HepG2 (cell line): ENCODE data around the gene SLC44A4. TPM values are rescaled to one million over a fixed set of nuclear protein-coding genes. Genes with fewer than 3 reads are reported as not detected.

Experiments
- ATAC-seq: fragments of 200-7000 bp; cut with Tn5 transposase; 3 replicates; pipeline ENCODE4 v1.9.1; 2020; ENCODE audit warnings: mild to moderate bottlenecking, moderate library complexity
- BruUV-seq: library from RNA; stranded (reverse); fragments of 400-500 nt; replicated peaks from 2 replicates; lab custom pipeline; 2021; lab: Mats Ljungman, UMichigan
- CTCF ChIA-PET: fragments of 300-600 bp; formaldehyde crosslinking; extraction: SDS; loops from one replicate; lab custom pipeline; 2021; ENCODE audit warnings: low total read pairs, inconsistent platforms, low intra/inter-chr PET ratio; lab: Yijun Ruan, JAX
- POLR2A ChIA-PET: fragments of 350-600 bp; sonication (Branson Sonifier 250); formaldehyde crosslinking; loops from one replicate; lab custom pipeline; 2020; ENCODE audit warnings: antibody characterized with exemption, inconsistent platforms; lab: Yijun Ruan, JAX
- DNase-seq: peaks from one replicate; pipeline ENCODE4 v3.0.0-alpha.2; 2015; ENCODE audit warnings: low spot score
- FAIRE-seq: peaks from 3 replicates; lab custom pipeline; 2011; peaks lifted over from hg19 to GRCh38; lab: Jason Lieb, UNC
- H2AFZ ChIP-seq: one replicate; pipeline ENCODE4 v1.6.1; 2011; ENCODE audit warnings: low read length, inconsistent platforms
- H3K27ac ChIP-seq: fragments of 300-600 bp; 3 replicates; pipeline ENCODE4 v1.8.0; 2011; ENCODE audit warnings: mixed run types, mild to moderate bottlenecking, mixed read lengths, low read length, inconsistent platforms; ENCODE audit not compliant: insufficient read depth; ENCODE audit errors: extremely low read length
- H3K27me3 ChIP-seq, 2 experiments: fragments of 200-600 bp in 1 of 2; 2 replicates in 1 of 2; 3 replicates in 1 of 2; pipeline versions ENCODE4 v1.6.0 to v1.8.0; 2011; ENCODE audit warnings: low read length in 2 of 2, mild to moderate bottlenecking in 2 of 2, moderate library complexity in 2 of 2, inconsistent platforms in 1 of 2; ENCODE audit not compliant: insufficient read depth in 2 of 2, control insufficient read depth in 1 of 2
- H3K36me3 ChIP-seq, 2 experiments: fragments of 200-600 bp in 1 of 2; replicated peaks in 1 of 2; 2 replicates in 1 of 2; 3 replicates in 1 of 2; pipeline versions ENCODE4 v1.5.1 to v1.8.0; 2011; ENCODE audit warnings: low read length in 2 of 2, inconsistent platforms in 1 of 2; ENCODE audit not compliant: insufficient read depth in 2 of 2, control insufficient read depth in 1 of 2
- H3K4me1 ChIP-seq: 2 replicates; pipeline ENCODE4 v1.5.1; 2012; ENCODE audit warnings: low read length, inconsistent platforms; ENCODE audit not compliant: insufficient read depth
- H3K4me2 ChIP-seq: 2 replicates; pipeline ENCODE4 v1.6.0; 2011; ENCODE audit warnings: low read depth, low read length, inconsistent platforms
- H3K4me3 ChIP-seq, 3 experiments: fragments of 200-600 bp in 1 of 3; sonication (generic), shearing (Covaris generic) in 1 of 3; replicated peaks in 1 of 3; 2 replicates each; pipeline ENCODE4 v1.5.1; 2011 to 2016; ENCODE audit warnings: low read length in 3 of 3, inconsistent platforms in 2 of 3, low read depth in 2 of 3, mild to moderate bottlenecking in 2 of 3, control low read depth in 1 of 3, mixed read lengths in 1 of 3; ENCODE audit not compliant: insufficient read depth in 1 of 3
- H3K79me2 ChIP-seq: one replicate; pipeline ENCODE4 v1.6.1; 2011; ENCODE audit warnings: low read length, inconsistent platforms; ENCODE audit not compliant: insufficient read depth
- H3K9ac ChIP-seq: 2 replicates; pipeline ENCODE4 v1.6.0; 2011; ENCODE audit warnings: mild to moderate bottlenecking, low read depth, low read length, inconsistent platforms; ENCODE audit not compliant: insufficient read depth
- H3K9me3 ChIP-seq: 2 replicates; pipeline ENCODE4 v1.5.1; 2012; ENCODE audit warnings: mild to moderate bottlenecking, low read length
- H4K20me1 ChIP-seq: 2 replicates; pipeline ENCODE4 v1.6.0; 2011; ENCODE audit warnings: inconsistent platforms, mild to moderate bottlenecking, low read length, moderate library complexity; ENCODE audit not compliant: insufficient read depth
- CHD4 ChIP-seq: fragments of 200-600 bp; sonication (generic); IDR thresholded peaks from 2 replicates; pipeline ENCODE4 v1.7.0; 2017; ENCODE audit warnings: mild to moderate bottlenecking, low read length, borderline replicate concordance
- GABPA ChIP-seq, 2 experiments: IDR thresholded peaks; 2 replicates each; pipeline ENCODE4 v1.6.1; 2011 to 2016; ENCODE audit warnings: low read depth in 2 of 2, low read length in 1 of 2, missing biosample characterization in 1 of 2, missing genetic modification characterization in 1 of 2
- KDM5A ChIP-seq: fragments of 200-600 bp; sonication (generic); IDR thresholded peaks from 2 replicates; pipeline ENCODE4 v1.7.0; 2018; ENCODE audit warnings: antibody characterized with exemption, mild to moderate bottlenecking, low read length, borderline replicate concordance
- SALL1 ChIP-seq: sonication (generic); formaldehyde crosslinking; IDR thresholded peaks from 2 replicates; pipeline ENCODE4 v1.8.0; 2022; ENCODE audit warnings: mild to moderate bottlenecking, missing genetic modification reagents
- SMC3 ChIP-seq: IDR thresholded peaks from 2 replicates; pipeline ENCODE4 v1.6.1; 2011; ENCODE audit warnings: low read length, improper control_type of control experiment
- ZNF225 ChIP-seq: sonication (generic); formaldehyde crosslinking; IDR thresholded peaks from 2 replicates; pipeline ENCODE4 v1.4.0; 2020; ENCODE audit warnings: mild to moderate bottlenecking, missing genetic modification reagents
- ZNF337 ChIP-seq: sonication (generic); formaldehyde crosslinking; IDR thresholded peaks from 2 replicates; pipeline ENCODE4 v1.5.1; 2020; ENCODE audit warnings: missing genetic modification reagents, low read depth, mild to moderate bottlenecking, borderline replicate concordance
- ZNF354B ChIP-seq: sonication (generic); formaldehyde crosslinking; IDR thresholded peaks from 2 replicates; pipeline ENCODE4 v1.8.0; 2022; ENCODE audit warnings: mild to moderate bottlenecking, missing genetic modification reagents
- ZNF362 ChIP-seq: sonication (generic); formaldehyde crosslinking; IDR thresholded peaks from 2 replicates; pipeline ENCODE4 v1.4.0; 2020; ENCODE audit warnings: missing genetic modification reagents, mild to moderate bottlenecking, borderline replicate concordance
- ZNF441 ChIP-seq: sonication (generic); formaldehyde crosslinking; IDR thresholded peaks from 2 replicates; pipeline ENCODE4 v1.7.0; 2021; ENCODE audit warnings: missing genetic modification reagents, borderline replicate concordance
- ZNF512 ChIP-seq: sonication (generic); formaldehyde crosslinking; IDR thresholded peaks from 2 replicates; pipeline ENCODE4 v1.4.0; 2020; ENCODE audit warnings: mild to moderate bottlenecking, missing genetic modification reagents
- WGBS: methylation state at CpG from one replicate; pipeline ENCODE4 v1.1.6; 2017; ENCODE audit warnings: low lambda C conversion rate; 5-methylcytosine and 5-hydroxymethylcytosine counted together
- in situ Hi-C: cut with HindIII; loops from 2 replicates; pipeline ENCODE4 v1.10.0; 2017; ENCODE audit warnings: low pct_unique_long_range_greater_than_20kb; ENCODE audit not compliant: extremely low pct_ligation_motif_present
- intact Hi-C: fragments of 100-400 bp; cut with micrococcal nuclease; formaldehyde crosslinking; loops from one replicate; pipeline ENCODE4 v1.10.0; 2022; ENCODE audit not compliant: unreplicated experiment
- polyA plus RNA-seq, 8 experiments: library from polyadenylated mRNA; depleted of rRNA in 3 of 8; stranded (reverse) in 7 of 8; unstranded in 1 of 8; fragments of >200 nt; fragmentation: Illumina TruSeq in 4 of 8; extraction: Trizol in 4 of 8; gene quantifications; 2 replicates each; pipeline versions ENCODE4 v1.2.1 to v1.2.3, GENCODE V29; 2011 to 2016; ENCODE audit warnings: low read depth in 4 of 8, missing spikeins in 1 of 8, mixed read lengths in 1 of 8; ENCODE audit not compliant: insufficient read depth in 1 of 8
- total RNA-seq, 5 experiments: library from RNA; depleted of rRNA; stranded (reverse); fragments of >200 nt; fragmentation: Illumina TruSeq; extraction: Trizol; gene quantifications; 2 replicates each; pipeline ENCODE4 v1.2.3, GENCODE V29; 2016; ENCODE audit warnings: low read depth in 1 of 5
- TF ChIP-seq, protein P1 (sequence below): sonication (generic); formaldehyde crosslinking; IDR thresholded peaks from 2 replicates; pipeline ENCODE4 v1.4.0; 2020; ENCODE audit warnings: low read depth, missing genetic modification reagents

SLC44A4 gene
- total and polyA plus RNA-seq, 2 of the 13 experiments (the other 11 are each of a cell fraction or from before 2014, with no cell fraction given) = 3.5 to 5.9 TPM

DNA sequence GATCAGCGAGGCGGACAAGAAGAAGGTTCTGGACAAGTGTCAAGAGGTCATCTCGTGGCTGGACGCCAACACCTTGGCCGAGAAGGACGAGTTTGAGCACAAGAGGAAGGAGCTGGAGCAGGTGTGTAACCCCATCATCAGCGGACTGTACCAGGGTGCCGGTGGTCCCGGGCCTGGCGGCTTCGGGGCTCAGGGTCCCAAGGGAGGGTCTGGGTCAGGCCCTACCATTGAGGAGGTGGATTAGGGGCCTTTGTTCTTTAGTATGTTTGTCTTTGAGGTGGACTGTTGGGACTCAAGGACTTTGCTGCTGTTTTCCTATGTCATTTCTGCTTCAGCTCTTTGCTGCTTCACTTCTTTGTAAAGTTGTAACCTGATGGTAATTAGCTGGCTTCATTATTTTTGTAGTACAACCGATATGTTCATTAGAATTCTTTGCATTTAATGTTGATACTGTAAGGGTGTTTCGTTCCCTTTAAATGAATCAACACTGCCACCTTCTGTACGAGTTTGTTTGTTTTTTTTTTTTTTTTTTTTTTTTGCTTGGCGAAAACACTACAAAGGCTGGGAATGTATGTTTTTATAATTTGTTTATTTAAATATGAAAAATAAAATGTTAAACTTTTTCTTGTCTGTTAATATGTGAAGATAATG, 49.0 kb downstream of the SLC44A4 start (continued):
- TF ChIP-seq CHD4 (0 out of 2 replicates have a peak, but pooled peaks have one; percentile 14), ZNF441 (no peak), ZNF362 (CRISPR knock-in tag) (peak; percentile 91), GABPA (IDR thresholded peaks at IDR 0.05; ENCODE audit: low read depth, low read length) (no peak), GABPA (CRISPR knock-in tag; IDR thresholded peaks at IDR 0.05; ENCODE audit: low read depth) (peak; percentile 4; the same call in 1 of the 2 replicates), SMC3 (peak; percentile 52; the same call in 1 of the 2 replicates), KDM5A (peak; percentile 84; the same call in 1 of the 2 replicates)

DNA sequence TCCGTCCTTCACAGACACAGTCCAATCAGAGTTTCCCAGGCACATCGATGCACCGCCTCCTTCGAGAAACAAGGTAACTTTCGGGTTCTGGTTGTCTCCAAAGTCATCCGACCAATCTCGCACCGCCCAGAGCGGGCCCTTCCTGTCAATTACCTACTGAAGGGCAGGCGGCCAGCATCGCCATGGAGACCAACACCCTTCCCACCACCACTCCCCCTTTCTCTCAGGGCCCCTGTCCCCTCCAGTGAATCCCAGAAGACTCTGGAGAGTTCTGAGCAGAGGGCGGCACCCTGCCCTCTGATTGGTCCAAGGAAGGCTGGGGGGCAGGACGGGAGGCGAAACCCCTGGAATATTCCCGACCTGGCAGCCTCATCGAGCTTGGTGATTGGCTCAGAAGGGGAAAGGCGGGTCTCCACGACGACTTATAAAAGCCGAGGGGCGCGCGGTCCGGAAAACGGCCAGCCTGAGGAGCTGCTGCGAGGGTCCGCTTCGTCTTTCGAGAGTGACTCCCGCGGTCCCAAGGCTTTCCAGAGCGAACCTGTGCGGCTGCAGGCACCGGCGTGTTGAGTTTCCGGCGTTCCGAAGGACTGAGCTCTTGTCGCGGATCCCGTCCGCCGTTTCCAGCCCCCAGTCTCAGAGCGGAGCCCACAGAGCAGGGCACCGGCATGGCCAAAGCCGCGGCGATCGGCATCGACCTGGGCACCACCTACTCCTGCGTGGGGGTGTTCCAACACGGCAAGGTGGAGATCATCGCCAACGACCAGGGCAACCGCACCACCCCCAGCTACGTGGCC, 51.3 kb downstream of the SLC44A4 start, which contains the start of gene HSPA1B:
Gene HSPA1B, plus strand, starts transcription at position 453 of the 794 bp plus-strand sequence. Its CDS starts 213 bp downstream, at position 666.
- POLR2A ChIA-PET = interaction anchor here (0.6 to 3.4 kb wide), 57 partner anchors 9 to 1144 kb away, joined by 3 to 107 read pairs (median 5); partner anchors contain the start of genes ABHD16A, APOM, ATF6B and BAG6
- peak; percentile 94 for FAIRE-seq
- in situ Hi-C loops (no loop called here), intact Hi-C loops (no loop called here)
- no TSS peak for BruUV-seq
- CTCF ChIA-PET = no interaction called here
- H3K27me3 ChIP-seq = no peaks in the 10 kb centered on the region; a peak in 1 of 5 replicates
- WGBS = 0% methylated on average over 34 of the region's 56 CpGs
- H3K27ac ChIP-seq = peak within 1 kb of the TSS; percentile 68
- no peaks in the 10 kb centered on the region for H3K9me3 ChIP-seq
- peak within 1 kb of the TSS; percentile 59 to 91 (median 86) for H3K4me3 ChIP-seq
- H3K36me3 ChIP-seq = no peaks in the 10 kb centered on the region
- H3K4me1 ChIP-seq = peaks cover 44% of the 10 kb centered on the region
- H3K79me2 ChIP-seq = peaks cover 30% of the 10 kb centered on the region
- H2AFZ ChIP-seq = peak within 1 kb of the TSS; percentile 8
- H3K4me2 ChIP-seq = peak within 1 kb of the TSS; percentile 81
- peak; percentile 89 for ATAC-seq
- H3K9ac ChIP-seq = peak within 1 kb of the TSS; percentile 74
- H4K20me1 ChIP-seq = peaks cover 4% of the 10 kb centered on the region
- peak; percentile 100 for DNase-seq
- TF ChIP-seq, protein P1, sequence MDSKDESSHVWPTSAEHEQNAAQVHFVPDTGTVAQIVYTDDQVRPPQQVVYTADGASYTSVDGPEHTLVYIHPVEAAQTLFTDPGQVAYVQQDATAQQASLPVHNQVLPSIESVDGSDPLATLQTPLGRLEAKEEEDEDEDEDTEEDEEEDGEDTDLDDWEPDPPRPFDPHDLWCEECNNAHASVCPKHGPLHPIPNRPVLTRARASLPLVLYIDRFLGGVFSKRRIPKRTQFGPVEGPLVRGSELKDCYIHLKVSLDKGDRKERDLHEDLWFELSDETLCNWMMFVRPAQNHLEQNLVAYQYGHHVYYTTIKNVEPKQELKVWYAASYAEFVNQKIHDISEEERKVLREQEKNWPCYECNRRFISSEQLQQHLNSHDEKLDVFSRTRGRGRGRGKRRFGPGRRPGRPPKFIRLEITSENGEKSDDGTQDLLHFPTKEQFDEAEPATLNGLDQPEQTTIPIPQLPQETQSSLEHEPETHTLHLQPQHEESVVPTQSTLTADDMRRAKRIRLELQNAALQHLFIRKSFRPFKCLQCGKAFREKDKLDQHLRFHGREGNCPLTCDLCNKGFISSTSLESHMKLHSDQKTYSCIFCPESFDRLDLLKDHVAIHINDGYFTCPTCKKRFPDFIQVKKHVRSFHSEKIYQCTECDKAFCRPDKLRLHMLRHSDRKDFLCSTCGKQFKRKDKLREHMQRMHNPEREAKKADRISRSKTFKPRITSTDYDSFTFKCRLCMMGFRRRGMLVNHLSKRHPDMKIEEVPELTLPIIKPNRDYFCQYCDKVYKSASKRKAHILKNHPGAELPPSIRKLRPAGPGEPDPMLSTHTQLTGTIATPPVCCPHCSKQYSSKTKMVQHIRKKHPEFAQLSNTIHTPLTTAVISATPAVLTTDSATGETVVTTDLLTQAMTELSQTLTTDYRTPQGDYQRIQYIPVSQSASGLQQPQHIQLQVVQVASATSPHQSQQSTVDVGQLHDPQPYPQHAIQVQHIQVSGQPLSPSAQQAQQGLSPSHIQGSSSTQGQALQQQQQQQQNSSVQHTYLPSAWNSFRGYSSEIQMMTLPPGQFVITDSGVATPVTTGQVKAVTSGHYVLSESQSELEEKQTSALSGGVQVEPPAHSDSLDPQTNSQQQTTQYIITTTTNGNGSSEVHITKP (CRISPR knock-in tag) = no peak
- 0 out of 2 replicates have a peak, but pooled peaks have one; percentile 84 for TF ChIP-seq ZNF354B (CRISPR knock-in tag)
- TF ChIP-seq ZNF225 = peak; percentile 63; the same call in 1 of the 2 replicates
- no peak for TF ChIP-seq ZNF512
- peak; percentile 88 for TF ChIP-seq ZNF337 (CRISPR knock-in tag)
- TF ChIP-seq SALL1 (CRISPR knock-in tag) = peak; percentile 86
